ENCODE results near the gene IGSF23.

- no peak for TF ChIP-seq POLR2AphosphoS5 (IDR thresholded peaks at IDR 0.05)
- TF ChIP-seq POLR2A (IDR thresholded peaks at IDR 0.05): no peak
These were observed 32.1 kb upstream of the IGSF23 start for GRCh38 chr19:44581288-44581687.
